Neuronal stem cell (in vitro differentiated cells): ENCODE data around the gene TM9SF1.

Experiments
- DNase-seq: peaks from one replicate; pipeline ENCODE4 v3.0.0-alpha.2; 2013; ENCODE audit warnings: low spot score
- H2AFZ ChIP-seq: one replicate; pipeline ENCODE4 v1.6.1; 2013; ENCODE audit warnings: mild to moderate bottlenecking, low read length, inconsistent platforms
- H2AK5ac ChIP-seq: 2 replicates; pipeline ENCODE4 v1.6.1; 2013; ENCODE audit warnings: low read depth, mild to moderate bottlenecking, inconsistent platforms, low read length, moderate library complexity, mixed read lengths
- H2BK120ac ChIP-seq: 2 replicates; pipeline ENCODE4 v1.6.1; 2013; ENCODE audit warnings: low read depth, mild to moderate bottlenecking, inconsistent platforms, low read length, moderate library complexity, mixed read lengths
- H2BK12ac ChIP-seq: one replicate; pipeline ENCODE4 v1.6.1; 2013; ENCODE audit warnings: low read length, inconsistent platforms
- H2BK15ac ChIP-seq: 2 replicates; pipeline ENCODE4 v1.6.1; 2013; ENCODE audit warnings: mild to moderate bottlenecking, low read length, inconsistent platforms, mixed read lengths
- H2BK5ac ChIP-seq: one replicate; pipeline ENCODE4 v1.6.1; 2013; ENCODE audit warnings: inconsistent platforms, mild to moderate bottlenecking, low read length, moderate library complexity
- H3K14ac ChIP-seq: one replicate; pipeline ENCODE4 v1.6.1; 2013; ENCODE audit warnings: low read length, inconsistent platforms
- H3K18ac ChIP-seq: 2 replicates; pipeline ENCODE4 v1.6.1; 2013; ENCODE audit warnings: low read length, inconsistent platforms
- H3K23ac ChIP-seq: 2 replicates; pipeline ENCODE4 v1.6.1; 2013; ENCODE audit warnings: low read depth, mild to moderate bottlenecking, mixed read lengths, low read length, inconsistent platforms; ENCODE audit not compliant: poor library complexity
- H3K27ac ChIP-seq: replicated peaks from 3 replicates; pipeline ENCODE4 v1.5.1; 2013; ENCODE audit warnings: low read length, inconsistent platforms
- H3K27me3 ChIP-seq, 3 experiments: 2 replicates each; pipeline ENCODE4 v1.6.1; 2013; ENCODE audit warnings: low read length in 3 of 3, mild to moderate bottlenecking in 2 of 3, inconsistent platforms in 1 of 3, low read depth in 1 of 3, mixed read lengths in 1 of 3, moderate library complexity in 1 of 3; ENCODE audit not compliant: control insufficient read depth in 3 of 3, insufficient read depth in 3 of 3
- H3K36me3 ChIP-seq, 2 donors: replicated peaks in 1 of 2; 2 replicates each; pipeline ENCODE4 v1.6.1; 2013; ENCODE audit warnings: low read length in 2 of 2; ENCODE audit not compliant: control insufficient read depth in 2 of 2, insufficient read depth in 2 of 2
- H3K4ac ChIP-seq: 2 replicates; pipeline ENCODE4 v1.6.1; 2013; ENCODE audit warnings: inconsistent platforms, mild to moderate bottlenecking, low read length, moderate library complexity
- H3K4me1 ChIP-seq, 2 donors: 1 replicate in 1 of 2; 2 replicates in 1 of 2; pipeline ENCODE4 v1.6.1; 2013; ENCODE audit warnings: low read length in 2 of 2, low read depth in 1 of 2; ENCODE audit not compliant: control insufficient read depth in 2 of 2, insufficient read depth in 1 of 2
- H3K4me2 ChIP-seq: one replicate; pipeline ENCODE4 v1.6.1; 2013; ENCODE audit warnings: mild to moderate bottlenecking, low read length, inconsistent platforms; ENCODE audit not compliant: insufficient read depth, poor library complexity, severe bottlenecking
- H3K4me3 ChIP-seq, 2 donors: 2 replicates each; pipeline ENCODE4 v1.5.1; 2013; ENCODE audit warnings: low read length in 2 of 2, mild to moderate bottlenecking in 2 of 2, inconsistent platforms in 1 of 2, moderate library complexity in 1 of 2
- H3K79me1 ChIP-seq: one replicate; pipeline ENCODE4 v1.6.1; 2013; ENCODE audit warnings: low read depth, mild to moderate bottlenecking, inconsistent platforms, low read length, moderate library complexity
- H3K9ac ChIP-seq: one replicate; pipeline ENCODE4 v1.6.1; 2013; ENCODE audit warnings: mild to moderate bottlenecking, low read depth, low read length, inconsistent platforms; ENCODE audit not compliant: poor library complexity
- H3K9me3 ChIP-seq, 2 donors: replicated peaks in 1 of 2; 2 replicates each; pipeline versions ENCODE3 to v1.6.1; 2013; ENCODE audit warnings: low read length in 2 of 2, mild to moderate bottlenecking in 2 of 2, inconsistent platforms in 1 of 2, low read depth in 1 of 2, mixed read lengths in 1 of 2, moderate library complexity in 1 of 2; ENCODE audit not compliant: control insufficient read depth in 2 of 2, insufficient read depth in 1 of 2
- H4K8ac ChIP-seq: one replicate; pipeline ENCODE4 v1.6.1; 2013; ENCODE audit warnings: low read depth, mild to moderate bottlenecking, inconsistent platforms, low read length, moderate library complexity
- H4K91ac ChIP-seq: one replicate; pipeline ENCODE4 v1.6.1; 2013; ENCODE audit warnings: low read length, low read depth, mild to moderate bottlenecking, inconsistent platforms; ENCODE audit not compliant: poor library complexity
- WGBS, 2 donors: extraction: QIAGEN DNeasy Blood & Tissue Kit; methylation state at CpG; one replicate each; pipeline ENCODE4 v1.1.7; 2013; ENCODE audit warnings: missing lambda C conversion rate in 2 of 2, mixed read lengths in 1 of 2; ENCODE audit not compliant: insufficient read length in 2 of 2, insufficient replicate concordance in 1 of 2; ENCODE audit errors: extremely low coverage in 2 of 2; 5-methylcytosine and 5-hydroxymethylcytosine counted together

Gene TM9SF1

DNA sequence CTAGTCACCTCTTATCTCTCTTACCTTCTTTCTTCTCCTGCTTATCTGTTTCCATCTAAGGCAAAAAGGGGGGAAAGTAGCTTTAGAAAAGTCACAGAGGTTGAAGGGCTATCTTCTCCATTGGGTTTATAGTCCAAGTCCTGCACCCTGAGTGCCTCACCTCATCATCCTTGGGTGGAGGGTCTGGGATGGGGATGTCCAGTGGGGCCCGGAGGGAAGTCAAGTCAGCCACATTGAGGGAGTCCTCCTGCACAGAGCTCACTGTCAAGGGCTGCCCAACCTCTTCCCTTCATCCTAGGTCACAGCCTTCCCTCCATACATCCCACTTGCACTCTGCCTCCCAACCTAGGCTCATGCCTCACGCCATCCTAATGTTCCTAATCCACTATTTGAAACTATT, 50.0 kb downstream of the TM9SF1 start:
- Histone ChIP-seq H3K4me2 (no peak overlapping the region), H3K23ac (no peak overlapping the region), H4K91ac (no peak overlapping the region), H3K18ac (no peak overlapping the region), H3K9ac (no peak overlapping the region), H3K4ac (no peak overlapping the region), H3K14ac (no peak overlapping the region), H2BK15ac (no peak overlapping the region), H2BK12ac (no peak overlapping the region), H3K79me1 (peaks cover 18% of the 10 kb centered on the region), H3K27me3 (no peaks in the 10 kb centered on the region), H3K4me1 (peaks cover 10 to 17% of the 10 kb centered on the region in 2 donors), H2AFZ (no peak overlapping the region), H3K9me3 (no peaks in the 10 kb centered on the region), H2BK5ac (no peak overlapping the region), H4K8ac (no peak overlapping the region), H3K36me3 (peaks cover 18 to 44% of the 10 kb centered on the region in 2 donors), H2AK5ac (peak overlapping the region; percentile 38), H3K4me3 (peak overlapping the region; percentile 27 to 96), H3K27ac (no peak overlapping the region), H2BK120ac (no peak overlapping the region)
- WGBS, 2 donors = no CpG with 5 or more reads among the region's 2 CpGs
- DNase-seq = no peak

DNA sequence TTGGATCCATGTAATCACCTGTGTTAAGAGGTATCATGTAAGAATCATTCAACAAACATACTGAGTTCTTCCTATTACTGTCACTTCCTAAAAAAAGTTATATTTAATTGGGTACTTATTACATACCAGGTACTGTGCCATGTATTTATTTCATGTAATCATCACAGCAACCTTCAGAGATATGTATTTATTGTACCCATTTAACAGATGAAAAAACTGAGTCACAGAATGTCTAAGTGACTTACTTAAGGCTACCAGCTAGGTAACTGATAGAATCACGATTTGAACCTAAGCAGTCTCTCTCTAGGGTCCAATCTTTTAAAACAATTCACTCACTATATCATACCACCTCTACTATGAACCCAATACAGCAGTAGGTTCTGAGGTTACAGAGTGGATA, 50.8 kb downstream of the TM9SF1 start:
- H4K8ac ChIP-seq = no peak overlapping the region
- no peaks in the 10 kb centered on the region for H3K9me3 ChIP-seq

GRCh38 chr14:24143511-24143910, 51.7 kb downstream of the TM9SF1 start:
- Histone ChIP-seq H4K91ac (no peak overlapping the region), H3K27me3 (no peaks in the 10 kb centered on the region), H3K4me3 (no peak overlapping the region), H3K14ac (no peak overlapping the region), H2BK5ac (no peak overlapping the region), H3K4ac (no peak overlapping the region), H2BK120ac (no peak overlapping the region), H3K4me2 (no peak overlapping the region), H3K27ac (no peak overlapping the region), H4K8ac (no peak overlapping the region), H2BK15ac (no peak overlapping the region), H3K9ac (no peak overlapping the region), H3K36me3 (peaks cover 17 to 44% of the 10 kb centered on the region in 2 donors), H3K18ac (no peak overlapping the region), H2AK5ac (no peak overlapping the region), H2BK12ac (no peak overlapping the region), H2AFZ (no peak overlapping the region), H3K4me1 (peaks cover 12 to 19% of the 10 kb centered on the region in 2 donors), H3K23ac (no peak overlapping the region), H3K79me1 (peaks cover 16% of the 10 kb centered on the region), H3K9me3 (no peaks in the 10 kb centered on the region)
- DNase-seq = no peak
- WGBS, 2 donors = no CpG with 5 or more reads among the region's 2 CpGs

More for the DNA sequence above, 50.8 kb downstream of the TM9SF1 start:
- H3K4ac ChIP-seq = no peak overlapping the region
- H3K9ac ChIP-seq = no peak overlapping the region
- H3K27me3 ChIP-seq = no peaks in the 10 kb centered on the region
- H3K23ac ChIP-seq = no peak overlapping the region
- H3K36me3 ChIP-seq = peaks cover 12 to 43% of the 10 kb centered on the region in 2 donors
- no peak overlapping the region for H2BK120ac ChIP-seq
- H3K79me1 ChIP-seq = peaks cover 16% of the 10 kb centered on the region
- no CpG with 5 or more reads among the region's 1 CpG for WGBS, 2 donors
- H4K91ac ChIP-seq = no peak overlapping the region
- H3K4me3 ChIP-seq = no peak overlapping the region
- DNase-seq = no peak
- H2BK5ac ChIP-seq = no peak overlapping the region
- no peak overlapping the region for H2BK15ac ChIP-seq
- H3K27ac ChIP-seq = no peak overlapping the region
- no peak overlapping the region for H2AFZ ChIP-seq
- H3K14ac ChIP-seq = no peak overlapping the region
- no peak overlapping the region for H3K4me2 ChIP-seq
- H2AK5ac ChIP-seq = no peak overlapping the region
- peaks cover 12 to 19% of the 10 kb centered on the region in 2 donors for H3K4me1 ChIP-seq
- no peak overlapping the region for H2BK12ac ChIP-seq
- H3K18ac ChIP-seq = no peak overlapping the region

- peak within 1 kb of the TSS; percentile 99 for H3K9ac ChIP-seq
- peak; percentile 99 for DNase-seq
- no CpG with 5 or more reads among the region's 65 CpGs for WGBS, 2 donors
- H3K27ac ChIP-seq = peak within 1 kb of the TSS; percentile 94
- no peak within 1 kb of the TSS for H3K4ac ChIP-seq
- peak within 1 kb of the TSS; percentile 98 for H2BK5ac ChIP-seq
- H3K4me3 ChIP-seq = peak within 1 kb of the TSS; percentile 90 to 93
- H2AFZ ChIP-seq = peak within 1 kb of the TSS; percentile 83
- peak within 1 kb of the TSS; percentile 91 for H2AK5ac ChIP-seq
- peak within 1 kb of the TSS; percentile 77 for H4K91ac ChIP-seq
- H2BK12ac ChIP-seq = peak within 1 kb of the TSS; percentile 53
- no peaks in the 10 kb centered on the region for H3K27me3 ChIP-seq
- peak within 1 kb of the TSS; percentile 99 for H3K18ac ChIP-seq
- peak within 1 kb of the TSS; percentile 94 for H3K23ac ChIP-seq
- peaks cover 7% of the 10 kb centered on the region for H3K79me1 ChIP-seq
- H2BK120ac ChIP-seq = no peak within 1 kb of the TSS
- peak within 1 kb of the TSS; percentile 40 for H3K14ac ChIP-seq
- peaks cover 14 to 19% of the 10 kb centered on the region in 2 donors for H3K4me1 ChIP-seq
- H2BK15ac ChIP-seq = peak within 1 kb of the TSS; percentile 83
- no peak within 1 kb of the TSS for H4K8ac ChIP-seq
- H3K36me3 ChIP-seq = peaks cover 27 to 58% of the 10 kb centered on the region in 2 donors
- H3K9me3 ChIP-seq = no peaks in the 10 kb centered on the region
- H3K4me2 ChIP-seq = peak within 1 kb of the TSS; percentile 88
Observed at GRCh38 chr14:24141097-24141880, 54.0 kb downstream of the TM9SF1 start, which contains the start of gene EMC9. EMC9 (minus strand) TSS chr14:24141591; CDS start chr14:24141304, 287 bp downstream.
